Umbilical cord (tissue), 2 donors: ENCODE measurements around the gene RBM39. TPM values are rescaled to one million over a fixed set of nuclear protein-coding genes. Genes with fewer than 3 reads are reported as not detected.
"Not testable (repeated sequence)": the region's sequence is repeated elsewhere in the genome, so short reads cannot be mapped to it uniquely, and the experiment has no call there.

Experiments
- DNase-seq: peaks from one replicate; pipeline ENCODE4 v3.0.0-alpha.2; 2015; ENCODE audit warnings: low spot score
- total RNA-seq: library from RNA; depleted of rRNA; stranded (reverse); fragments of >200 nt; gene quantifications from one replicate; pipeline ENCODE4 v1.2.3, GENCODE V29; 2014; ENCODE audit warnings: low replicate concordance; ENCODE audit not compliant: insufficient read depth

The RBM39 gene
- total RNA-seq, 1 donor from 2014 or later: 460 TPM

DNA sequence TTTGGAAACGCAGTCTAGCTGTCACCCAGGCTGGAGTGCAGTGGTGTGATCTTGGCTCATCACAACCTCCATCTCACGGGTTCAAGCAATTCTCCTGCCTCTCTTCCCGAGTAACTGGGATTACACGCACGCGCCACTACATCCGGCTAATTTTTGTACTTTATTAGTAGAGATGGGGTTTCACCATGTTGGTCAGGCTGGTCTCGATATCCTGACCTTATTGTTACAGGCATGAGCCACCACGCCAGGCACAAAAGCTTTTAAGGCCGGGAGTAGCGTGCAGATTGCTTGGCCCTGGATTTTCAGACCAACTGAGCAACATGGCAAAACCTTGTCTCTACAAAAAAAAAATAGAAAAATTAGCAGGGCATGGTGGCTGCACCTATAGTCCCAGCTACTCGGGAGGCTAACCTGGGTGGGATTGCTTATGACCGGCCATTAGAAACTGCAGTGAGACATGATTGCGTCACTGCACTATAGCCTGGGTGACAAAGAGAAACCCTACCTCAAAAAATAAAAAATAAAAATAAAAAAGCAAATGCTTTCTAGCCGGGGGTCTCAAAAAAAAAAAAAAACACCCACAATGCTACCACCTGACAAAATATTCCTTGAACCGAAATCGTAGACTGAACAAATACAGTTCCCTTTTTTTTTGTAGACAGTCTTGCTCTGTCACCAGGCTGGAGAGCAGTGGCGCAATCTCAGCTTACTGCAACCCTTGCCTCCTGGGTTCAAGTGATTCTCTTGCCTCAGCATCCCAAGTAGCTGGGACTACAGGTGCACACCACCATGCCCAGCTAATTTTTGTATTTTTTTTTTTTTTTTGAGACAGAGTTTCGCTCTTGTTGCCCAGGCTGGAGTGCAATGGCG lies 15.0 kb downstream of the RBM39 start:
- DNase-seq: no peak

GRCh38 chr20:35724321-35725230 lies 17.5 kb downstream of the RBM39 start:
- no peak for DNase-seq

DNA sequence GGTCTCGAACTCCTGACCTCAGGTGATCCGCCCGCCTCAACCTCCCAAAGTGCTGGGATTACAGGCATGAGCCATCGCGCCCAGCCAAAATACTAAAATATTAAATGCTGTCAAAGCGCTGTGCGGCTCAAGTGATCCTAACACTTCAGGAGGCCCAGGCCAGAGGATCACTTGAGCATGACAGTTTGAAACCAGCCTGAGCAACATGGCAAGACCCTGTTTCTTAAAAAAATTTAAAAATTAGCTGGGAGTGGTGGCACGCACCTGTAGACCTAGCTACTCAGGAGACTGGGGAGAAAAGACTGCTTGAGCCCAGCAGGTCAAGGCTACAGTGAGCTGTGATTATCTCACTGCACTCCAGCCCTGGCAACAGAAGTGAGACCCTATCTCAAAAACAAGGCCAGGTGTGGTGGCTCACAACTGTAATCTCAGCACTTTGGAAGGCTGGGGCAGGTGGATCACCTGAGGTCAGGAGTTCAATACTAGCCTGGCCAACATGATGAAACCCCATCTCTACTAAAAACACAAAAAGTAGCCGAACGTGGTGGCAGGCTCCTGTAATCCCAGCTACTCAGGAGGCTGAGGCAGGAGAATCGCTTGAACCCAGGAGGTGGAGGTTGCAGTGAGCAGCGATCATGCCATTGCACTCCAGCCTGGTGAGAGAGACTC lies 18.3 kb downstream of the RBM39 start:
- DNase-seq: not testable (repeated sequence)

DNA sequence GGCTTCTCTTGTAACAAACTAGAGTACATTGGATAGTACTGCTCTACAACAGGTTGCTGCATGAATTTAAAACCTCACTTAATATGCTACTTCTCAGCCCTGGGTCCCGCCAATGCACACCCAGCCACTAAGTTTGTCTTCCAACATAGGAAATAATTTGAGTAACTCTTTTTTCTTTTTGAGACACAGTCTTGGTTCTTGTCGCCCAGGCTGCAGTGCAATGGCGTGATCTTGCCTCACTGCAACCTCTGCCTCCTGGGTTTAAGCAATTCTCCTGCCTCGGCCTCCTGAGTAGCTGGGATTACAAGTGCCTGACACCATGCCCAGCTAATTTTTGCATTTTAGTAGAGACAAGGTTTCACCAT lies 18.8 kb downstream of the RBM39 start:
- not testable (repeated sequence) for DNase-seq

- no peak for DNase-seq
Measured at GRCh38 chr20:35721621-35722020, 20.4 kb downstream of the RBM39 start.

DNA sequence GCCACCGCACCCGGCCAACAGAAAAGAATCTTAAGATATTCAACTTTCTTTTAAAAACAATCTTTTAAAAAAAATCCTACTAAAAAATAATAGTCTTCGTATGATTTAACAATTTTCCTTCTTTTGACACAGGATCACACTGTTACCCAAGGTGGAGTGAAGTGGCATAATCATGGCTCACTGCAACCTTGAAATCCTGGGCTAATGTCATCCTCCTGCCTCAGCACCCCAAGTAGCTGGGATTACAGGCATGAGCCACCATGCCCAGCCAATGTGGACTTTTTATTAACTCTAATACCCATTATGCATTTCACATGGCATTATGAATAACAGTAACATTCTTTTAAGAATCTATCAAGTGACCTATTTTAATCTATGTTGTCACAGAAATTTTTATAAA lies 20.8 kb downstream of the RBM39 start:
- no peak for DNase-seq

DNA sequence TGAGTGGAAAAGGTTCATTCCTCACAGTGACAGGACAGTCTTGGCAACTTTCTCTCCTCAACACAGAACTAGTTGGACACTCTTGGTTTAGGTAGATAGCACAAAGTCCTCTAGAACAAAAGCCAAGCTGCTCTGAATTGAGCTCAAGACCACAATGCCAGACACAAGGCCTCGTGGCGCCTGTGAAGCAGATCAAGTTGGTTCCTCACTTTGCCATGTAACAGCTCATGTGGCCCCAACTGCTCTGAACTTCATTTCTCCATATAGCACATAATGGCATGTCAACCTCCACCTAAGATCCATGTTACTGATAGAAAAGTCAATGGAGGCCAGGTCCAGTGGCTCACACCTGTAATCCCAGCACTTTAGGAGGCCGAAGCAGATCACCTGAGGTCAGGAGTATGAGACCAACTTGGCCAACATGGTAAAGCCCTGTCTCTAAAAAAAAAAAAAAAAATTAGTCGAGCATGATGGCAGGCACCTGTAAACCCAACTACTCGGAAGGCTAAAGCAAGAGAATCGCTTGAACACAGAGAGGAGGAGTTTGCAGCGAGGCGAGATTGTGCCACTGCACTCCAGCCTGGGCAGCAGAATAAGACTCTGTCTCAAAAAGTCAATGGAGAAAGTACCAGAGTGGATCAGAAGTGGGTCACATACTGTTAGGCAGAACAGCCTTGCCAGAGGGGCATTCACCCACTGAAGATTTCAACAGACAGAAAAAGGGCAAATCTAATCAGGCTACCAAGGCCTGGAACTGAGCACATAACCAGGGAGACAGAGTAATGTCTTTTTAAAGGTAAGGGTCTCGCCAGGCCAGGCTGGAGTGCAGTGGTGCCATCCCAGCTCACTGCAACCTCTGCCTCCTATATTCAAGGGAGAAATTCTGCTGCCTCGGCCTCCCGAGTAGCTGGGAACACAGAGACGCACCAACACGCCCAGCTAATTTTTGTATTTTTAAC lies 21.6 kb downstream of the RBM39 start:
- no peak for DNase-seq

DNA sequence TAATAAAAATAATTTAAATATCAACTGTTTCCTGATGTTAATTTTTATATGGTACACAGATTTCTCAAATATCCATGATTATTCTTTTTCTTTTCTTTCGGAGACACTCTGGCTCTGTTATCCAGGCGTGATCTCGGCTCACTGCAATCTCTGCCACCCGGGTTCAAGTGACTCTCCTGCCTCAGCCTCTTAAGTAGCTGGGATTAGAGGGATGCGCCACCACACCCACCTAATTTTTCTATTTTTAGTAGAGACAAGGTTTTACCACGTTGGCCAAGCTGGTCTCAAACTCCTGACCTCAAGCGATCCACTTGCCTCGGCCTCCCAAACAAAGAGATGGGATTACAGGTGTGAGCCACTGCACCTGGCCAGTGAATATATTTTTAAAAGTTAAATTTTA lies 22.3 kb downstream of the RBM39 start:
- DNase-seq: no peak

DNA sequence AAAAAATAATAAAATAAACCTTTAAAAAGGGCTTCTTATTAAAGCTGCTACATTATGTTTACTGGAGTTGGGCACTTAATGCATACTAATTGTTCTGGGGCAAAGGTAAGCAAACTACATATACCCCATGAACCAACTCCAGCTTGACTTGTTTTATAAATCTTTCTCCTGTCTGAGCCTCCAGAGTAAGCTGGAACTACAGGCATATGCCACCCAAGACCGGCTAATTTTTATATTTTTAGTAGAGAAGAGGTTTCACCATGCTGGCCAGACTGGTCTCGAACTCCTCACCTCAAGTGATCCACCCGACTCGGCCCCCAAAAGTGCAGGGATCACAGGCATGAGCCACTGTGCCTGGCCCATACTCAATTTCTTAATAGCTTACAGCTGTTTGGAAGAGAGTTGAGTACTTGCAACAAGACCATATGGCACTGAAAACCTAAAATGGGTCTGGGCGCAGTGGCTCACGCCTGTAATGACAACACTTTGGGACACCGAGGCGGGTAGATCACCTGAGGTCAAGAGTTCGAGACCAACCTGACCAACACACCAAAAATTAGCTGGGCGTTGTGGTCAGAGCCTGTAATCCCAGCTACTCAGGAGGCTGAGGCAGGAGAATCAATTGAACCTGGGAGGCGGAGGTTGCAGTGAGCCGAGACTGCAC lies 23.0 kb downstream of the RBM39 start:
- no peak for DNase-seq

GRCh38 chr20:35718321-35718720 lies 23.7 kb downstream of the RBM39 start:
- not testable (repeated sequence) for DNase-seq

DNA sequence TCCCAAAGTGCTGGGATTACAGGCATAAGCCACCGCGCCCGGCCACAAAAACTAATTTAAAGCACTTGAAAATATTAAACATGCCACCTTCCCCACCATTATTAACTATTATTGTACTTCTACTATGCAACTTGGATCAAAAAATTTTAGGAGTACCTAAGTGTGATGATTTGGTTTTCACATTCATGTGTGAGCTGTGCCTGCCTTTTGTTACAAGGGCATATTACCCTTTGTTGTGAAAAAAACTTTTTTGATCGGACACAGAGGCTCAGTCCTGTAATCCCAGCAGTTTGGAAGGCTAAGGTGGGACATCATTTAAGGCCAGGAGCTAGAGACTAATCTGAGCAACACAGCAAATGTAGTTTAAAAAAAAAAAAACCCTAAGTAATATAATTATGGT lies 25.7 kb downstream of the RBM39 start:
- DNase-seq: no peak

DNA sequence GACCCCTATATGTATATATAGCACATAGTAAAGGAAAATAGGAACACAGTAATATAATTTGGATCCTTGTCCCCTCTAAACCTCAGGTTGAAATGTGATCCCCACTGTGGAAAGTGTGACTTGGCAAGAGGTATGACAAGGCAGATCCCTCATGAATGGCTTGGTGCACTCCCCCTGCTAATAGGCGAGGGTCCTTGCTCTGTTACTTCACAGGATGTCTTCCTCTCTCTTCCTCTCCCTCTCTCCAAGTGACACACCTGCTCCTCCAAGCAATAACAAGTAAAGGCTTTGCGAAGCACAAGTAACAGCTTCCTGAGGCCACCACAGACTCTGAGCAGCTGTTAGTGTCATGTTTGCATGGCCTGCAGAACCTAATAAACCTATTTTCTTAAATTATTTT lies 26.4 kb downstream of the RBM39 start:
- no peak for DNase-seq

DNA sequence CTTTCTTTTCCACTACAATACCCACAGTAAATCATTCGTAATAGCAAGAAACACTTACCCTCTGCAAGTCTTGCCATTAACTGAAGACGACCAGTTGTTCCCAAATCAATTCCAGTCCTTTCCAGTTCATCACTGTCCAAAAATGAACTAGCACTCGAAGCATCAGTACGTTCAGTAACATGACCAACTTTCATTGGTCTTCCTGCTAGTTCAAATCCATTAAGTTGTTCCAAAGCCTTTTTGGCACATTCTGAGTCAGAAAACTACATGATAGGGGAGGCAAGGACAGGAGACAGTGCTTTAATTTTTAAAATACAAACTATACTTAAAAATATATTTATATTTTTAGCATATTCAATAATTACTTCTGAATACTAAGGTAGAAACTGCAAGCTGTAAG lies 27.9 kb downstream of the RBM39 start:
- no peak for DNase-seq

- DNase-seq: not testable (repeated sequence)
Measured at GRCh38 chr20:35713120-35713519, 28.9 kb downstream of the RBM39 start.

DNA sequence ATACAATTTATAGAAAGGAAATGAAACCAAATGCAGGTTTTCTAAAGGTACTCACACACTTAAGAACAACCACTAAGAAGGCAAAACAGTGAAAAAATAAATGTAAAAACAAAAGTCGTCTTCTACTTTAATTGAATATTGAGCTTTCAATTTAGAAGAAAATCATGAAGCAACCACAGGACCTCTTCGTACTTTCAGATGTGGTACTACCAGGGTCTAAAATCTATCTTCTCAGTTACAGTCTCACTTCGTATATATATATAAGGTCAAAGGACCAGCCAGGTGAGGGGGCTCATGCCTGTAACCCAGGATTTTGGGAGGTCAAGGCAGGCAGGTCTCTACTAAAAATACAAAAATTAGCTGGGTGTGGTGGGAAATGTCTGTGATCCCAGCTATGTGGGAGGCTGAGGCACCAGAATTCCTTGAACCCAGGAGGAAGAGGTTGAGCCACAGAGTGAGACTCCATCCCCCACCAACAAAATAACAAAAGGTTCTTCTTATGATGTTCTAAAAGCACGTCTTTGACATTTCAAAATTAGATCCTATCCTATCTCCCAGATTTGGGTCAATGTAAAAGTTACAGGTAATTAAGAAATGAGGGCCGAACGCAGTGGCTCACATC lies 30.4 kb downstream of the RBM39 start:
- DNase-seq: no peak

- no peak for DNase-seq
Measured at GRCh38 chr20:35710884-35711587, 31.0 kb downstream of the RBM39 start.

GRCh38 chr20:35710039-35710438 lies 32.0 kb downstream of the RBM39 start:
- no peak for DNase-seq

DNA sequence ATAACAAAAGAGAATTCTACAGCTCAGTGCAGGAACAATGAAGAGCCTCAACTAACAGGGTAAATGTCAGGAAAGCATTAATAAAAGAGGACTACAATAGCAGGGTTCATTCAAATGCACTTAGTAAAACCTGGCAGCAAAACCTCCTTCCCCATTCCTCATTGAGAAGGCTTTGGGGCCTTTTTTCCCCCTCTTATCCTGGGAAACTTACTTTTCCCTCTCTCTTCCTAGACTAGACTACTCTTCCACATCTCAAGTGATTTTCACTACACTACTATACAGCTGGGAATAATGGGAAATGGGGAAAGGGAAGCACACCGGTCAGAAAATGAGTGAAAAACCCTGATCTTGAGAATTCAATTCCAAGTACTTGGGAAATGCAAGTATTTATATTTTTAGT lies 32.8 kb downstream of the RBM39 start:
- DNase-seq: no peak

DNA sequence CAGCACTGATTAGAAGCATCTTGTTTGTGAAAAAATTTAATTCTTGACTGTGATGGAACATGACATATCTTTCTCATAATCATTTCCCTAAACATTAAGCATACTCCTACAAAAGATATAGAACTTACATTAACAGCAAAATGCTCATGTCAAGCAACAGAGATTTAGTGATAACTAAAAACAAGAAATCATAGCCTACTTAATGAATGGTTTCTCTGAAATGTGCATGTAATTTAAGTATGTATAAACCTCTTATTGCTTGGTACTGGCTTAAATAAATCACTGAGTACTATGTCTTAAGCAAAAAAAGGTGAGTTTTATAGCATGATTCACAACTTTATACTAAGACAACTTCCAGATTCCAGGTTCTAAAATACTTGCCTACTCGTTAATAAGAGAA lies 33.6 kb downstream of the RBM39 start:
- no peak for DNase-seq
